Putamen (tissue), 1 donor: Measurements from ENCODE around the gene COBLL1.
"Not testable (repeated sequence)": the region's sequence is repeated elsewhere in the genome, so short reads cannot be mapped to it uniquely, and the experiment has no call there.

Experiments used
- DNase-seq: peaks from one replicate; pipeline ENCODE4 v3.0.0-alpha.2; 2016; ENCODE audit warnings: low spot score

COBLL1 gene

DNA sequence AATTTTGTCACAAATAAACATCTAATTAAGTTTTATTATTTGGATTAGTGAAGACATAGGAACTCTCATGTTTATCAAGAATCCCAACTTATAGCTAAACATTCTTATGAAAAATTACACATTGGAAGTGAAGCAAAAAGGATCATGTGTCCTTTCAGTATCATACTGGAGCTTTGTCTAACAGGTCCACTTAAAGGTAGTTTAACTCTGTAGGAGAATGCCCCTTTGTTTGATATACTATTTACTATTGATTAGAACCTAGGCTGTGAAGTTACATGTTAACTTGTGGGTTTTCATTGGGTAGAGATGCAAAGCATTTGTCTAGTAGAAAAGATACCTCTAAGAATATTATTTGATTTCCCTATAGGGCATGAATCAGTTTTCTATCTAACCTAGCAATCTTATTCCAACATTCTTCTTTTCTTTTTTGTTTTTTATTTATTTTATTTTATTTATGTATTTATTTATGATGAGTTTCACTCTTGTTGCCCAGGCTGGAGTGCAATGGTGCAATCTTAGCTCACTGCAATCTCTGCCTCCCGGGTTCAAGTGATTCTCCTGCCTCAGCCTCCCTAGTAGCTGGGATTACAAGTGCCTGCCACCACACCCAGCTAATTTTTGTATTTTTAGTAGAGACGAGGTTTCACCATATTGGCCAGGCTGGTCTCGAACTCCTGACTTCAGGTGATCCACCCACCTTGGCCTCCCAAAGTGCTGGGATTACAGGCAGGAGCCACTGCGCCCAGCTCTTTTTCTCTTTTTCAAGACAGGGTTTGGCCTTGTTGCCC is 18.5 kb upstream of the COBLL1 start:
- not testable (repeated sequence) for DNase-seq

- DNase-seq: no peak
Observed at GRCh38 chr2:164859251-164859818, 17.7 kb upstream of the COBLL1 start.

- no peak for DNase-seq
Observed at GRCh38 chr2:164852086-164852485, 10.5 kb upstream of the COBLL1 start.

- DNase-seq: no peak
Observed at GRCh38 chr2:164850235-164850634, 8.6 kb upstream of the COBLL1 start.

- DNase-seq: no peak
Observed at GRCh38 chr2:164849506-164849905, 7.9 kb upstream of the COBLL1 start.

- DNase-seq: no peak
Observed at GRCh38 chr2:164847981-164848741, 6.5 kb upstream of the COBLL1 start.

DNA sequence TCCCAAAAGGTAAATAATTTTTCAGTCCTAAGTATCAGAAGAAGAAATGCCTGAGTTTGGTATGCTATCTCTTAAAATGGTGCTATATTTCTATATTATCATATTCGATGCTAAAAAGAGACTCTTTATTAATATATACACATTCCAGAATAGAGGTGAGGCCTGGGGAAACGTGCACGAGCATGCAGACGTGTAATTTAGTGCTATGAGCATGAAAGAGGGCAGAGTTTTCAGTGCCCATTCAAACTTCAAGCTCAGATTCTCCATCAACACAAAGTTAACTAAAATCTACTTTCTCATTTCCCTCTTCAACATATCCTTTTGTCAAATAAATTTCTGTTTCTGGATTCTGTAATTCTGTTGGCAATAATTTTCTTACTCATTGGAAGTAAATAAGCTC is 5.7 kb upstream of the COBLL1 start:
- no peak for DNase-seq

GRCh38 chr2:164846276-164846675 is 4.7 kb upstream of the COBLL1 start:
- no peak for DNase-seq

GRCh38 chr2:164843346-164843911 is 1.8 kb upstream of the COBLL1 start:
- DNase-seq: no peak

DNA sequence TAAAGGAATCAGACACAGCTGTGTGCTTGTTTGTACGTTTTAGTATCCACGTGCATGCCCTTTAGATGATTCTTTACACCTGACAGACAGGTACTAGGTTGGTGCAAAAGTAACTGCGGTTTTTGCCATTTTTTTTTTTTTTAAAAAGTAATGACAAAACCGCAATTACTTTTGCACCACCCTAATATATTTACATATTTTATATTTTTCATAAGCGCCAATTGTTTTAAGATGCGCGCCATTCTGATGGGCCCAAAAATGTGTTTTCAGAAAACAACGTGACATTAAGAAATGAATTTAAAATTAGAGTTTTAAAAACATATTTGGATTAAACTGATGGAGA is 972 bp upstream of the COBLL1 start:
- no peak for DNase-seq

DNA sequence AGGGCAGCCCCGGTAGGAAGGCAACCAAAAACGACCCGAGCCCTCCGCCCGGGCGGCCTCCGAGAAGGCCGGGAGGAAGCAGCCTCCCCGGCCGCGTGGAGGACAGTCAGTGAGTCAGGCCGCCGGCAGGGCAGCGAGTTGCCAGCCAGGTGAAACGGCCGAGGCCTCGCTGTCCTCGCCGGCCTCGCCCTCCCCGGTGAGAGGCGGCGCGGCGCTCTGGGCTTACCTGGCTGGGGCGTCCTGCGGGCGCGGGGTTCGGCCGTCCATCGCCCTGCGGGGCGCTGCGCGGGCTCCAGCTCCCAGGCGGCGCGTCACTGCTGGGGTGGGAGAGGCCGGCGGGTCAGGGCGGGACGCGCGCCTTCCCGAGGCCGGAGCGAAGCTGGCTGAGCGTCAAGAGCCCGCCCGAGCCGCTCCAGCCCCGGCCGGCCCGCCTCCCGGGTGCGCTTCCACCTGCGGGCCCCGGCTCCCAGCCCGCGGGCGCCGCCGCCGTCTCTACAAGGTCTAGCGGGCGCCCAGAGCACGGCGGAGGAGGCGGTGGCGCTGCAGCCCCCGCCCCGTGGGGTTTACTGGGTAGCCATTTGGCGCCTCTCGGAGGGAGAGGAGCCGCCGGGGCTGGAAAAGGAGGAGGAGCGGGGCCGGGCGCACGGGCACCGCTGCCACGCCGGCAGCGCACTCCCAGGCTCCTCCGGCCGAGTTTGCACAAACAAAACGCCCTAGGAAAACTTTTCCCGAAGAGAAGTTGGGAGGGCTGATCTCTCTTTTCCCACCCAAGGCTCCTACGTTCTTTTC is 499 bp downstream of the COBLL1 start:
- peak; percentile 20 for DNase-seq

DNA sequence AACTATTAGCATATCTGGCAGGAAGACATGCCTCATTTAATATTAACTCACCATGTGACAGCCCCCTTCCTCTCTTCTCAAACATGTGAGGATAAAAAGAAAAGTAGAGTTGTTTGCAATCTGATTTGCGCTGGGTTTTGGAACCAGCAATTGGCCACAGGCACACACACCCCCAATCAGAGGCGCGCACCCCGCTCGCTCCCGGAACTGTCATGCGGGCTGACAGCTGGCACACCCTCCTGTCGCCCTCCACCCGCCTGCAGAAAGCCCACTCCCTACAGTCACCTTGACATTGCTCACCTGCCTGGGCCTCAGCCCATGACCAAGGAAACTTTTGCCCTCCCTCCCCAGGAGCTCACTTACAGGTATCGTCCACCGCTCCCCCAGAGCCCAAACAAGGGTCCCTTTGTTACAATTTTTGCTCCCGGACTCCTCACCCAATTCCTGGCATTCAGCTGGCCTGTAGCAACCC is 1.1 kb downstream of the COBLL1 start:
- DNase-seq: no peak

DNA sequence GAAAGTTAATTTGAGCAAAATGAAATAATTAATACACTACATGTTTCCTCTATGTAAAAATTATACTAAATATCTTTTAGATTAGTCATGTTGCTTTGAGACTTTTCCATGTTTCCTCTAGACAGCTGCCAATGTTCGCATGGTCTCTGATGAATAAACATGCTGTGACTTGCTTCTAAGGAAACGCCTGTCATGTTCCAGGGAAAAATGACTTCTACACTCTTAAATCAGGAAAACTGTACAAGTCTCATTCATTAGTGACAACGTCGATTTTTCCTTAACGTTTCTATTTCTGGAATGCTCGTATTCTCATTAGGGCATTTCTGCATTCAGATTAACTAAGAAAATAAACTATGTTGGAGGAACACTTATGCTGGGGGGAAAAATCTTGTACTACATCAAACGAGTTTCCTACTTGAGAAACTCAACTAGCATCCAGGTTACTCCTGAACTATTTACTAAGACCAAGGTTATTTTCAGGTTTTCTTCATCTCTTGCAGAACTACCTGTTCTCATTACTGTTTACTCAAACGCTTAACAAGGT is 1.6 kb downstream of the COBLL1 start:
- DNase-seq: no peak

DNA sequence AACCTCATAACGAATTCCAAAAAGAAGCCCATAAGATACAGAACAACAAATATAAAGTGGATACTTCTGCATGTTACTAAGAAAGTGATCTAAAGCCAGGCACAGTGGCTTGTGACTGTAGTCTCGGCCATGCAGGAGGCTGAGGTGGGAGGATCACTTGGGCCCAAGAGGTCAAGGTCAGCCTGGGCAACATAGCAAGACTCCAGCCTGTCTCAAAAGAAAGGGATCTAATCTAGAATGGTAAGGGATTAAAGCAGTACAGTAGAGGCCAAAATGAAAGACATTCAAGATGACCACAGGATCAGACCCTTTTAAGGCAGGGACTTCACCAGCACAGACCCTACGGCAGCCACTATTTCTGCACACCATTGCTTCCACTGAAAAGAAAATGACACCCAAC is 3.8 kb downstream of the COBLL1 start:
- DNase-seq: no peak

DNA sequence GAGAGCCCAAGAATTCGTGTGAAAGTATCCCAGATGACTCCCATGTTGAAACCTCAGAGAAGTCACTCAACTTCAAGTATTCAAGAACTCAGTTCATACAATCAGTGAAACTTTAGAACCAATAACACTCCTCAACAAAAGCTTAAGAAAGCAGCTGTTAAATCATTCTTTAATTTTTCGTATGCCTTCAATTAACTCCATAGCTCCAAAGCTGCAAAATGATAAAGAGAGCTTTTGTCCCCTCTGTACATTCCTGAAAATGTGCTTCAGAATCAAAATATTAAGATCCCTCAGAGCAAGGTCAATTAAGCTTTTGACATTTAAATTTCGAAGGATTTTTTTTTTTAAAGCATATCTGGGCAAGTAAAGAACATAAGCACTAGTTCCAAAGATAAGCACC is 4.7 kb downstream of the COBLL1 start:
- DNase-seq: no peak

DNA sequence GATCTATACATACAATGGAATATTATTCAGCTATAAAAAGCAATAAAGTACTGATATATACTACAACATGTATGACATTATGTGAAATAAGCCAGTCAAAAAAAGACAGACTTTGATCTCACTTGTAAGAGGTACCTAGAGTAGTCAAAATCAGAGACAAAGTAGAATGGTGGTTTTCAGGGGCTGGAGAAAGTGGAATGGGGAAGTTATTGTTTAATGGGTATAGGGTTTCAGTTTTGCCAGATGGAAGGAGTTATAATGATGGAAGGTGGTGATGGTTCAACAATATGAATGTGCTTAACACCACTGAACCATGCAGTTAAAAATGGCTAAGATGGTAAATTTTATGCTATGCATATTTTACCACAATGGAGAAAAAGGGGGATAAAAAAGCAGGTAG is 6.3 kb downstream of the COBLL1 start:
- DNase-seq: no peak

DNA sequence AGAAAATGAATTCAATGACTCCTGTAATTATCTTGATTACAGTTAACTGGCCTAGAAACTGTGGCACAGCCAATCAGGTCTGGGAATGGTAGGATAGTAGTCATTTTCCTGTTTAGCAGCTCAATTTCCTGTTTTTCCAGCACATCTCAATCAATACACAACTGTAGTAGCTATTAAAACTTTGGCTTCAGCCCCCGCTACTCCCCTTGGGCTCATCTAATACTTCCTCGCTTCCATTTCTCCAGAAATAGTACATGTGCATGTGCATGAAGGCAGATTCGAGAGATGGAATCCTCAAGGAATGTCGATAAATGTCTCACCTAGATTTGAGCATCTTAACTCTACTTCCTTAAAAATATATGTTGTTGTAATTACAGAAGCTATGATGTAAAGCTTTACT is 9.7 kb downstream of the COBLL1 start:
- DNase-seq: no peak

- no peak for DNase-seq
Observed at GRCh38 chr2:164831180-164831579, 10.4 kb downstream of the COBLL1 start.

- no peak for DNase-seq
Observed at GRCh38 chr2:164826293-164827243, 15.1 kb downstream of the COBLL1 start.

GRCh38 chr2:164824872-164825271 is 16.8 kb downstream of the COBLL1 start:
- DNase-seq: no peak

- no peak for DNase-seq
Observed at GRCh38 chr2:164823126-164823525, 18.5 kb downstream of the COBLL1 start.
